ENCODE measurements around the gene KCNJ15. TPM values are rescaled to one million over a fixed set of nuclear protein-coding genes. Genes with fewer than 3 reads are reported as not detected.
"Not testable (repeated sequence)": the region's sequence is repeated elsewhere in the genome, so short reads cannot be mapped to it uniquely, and the experiment has no call there.

The KCNJ15 gene
- total RNA-seq, 1 donor from 2014 or later = 0.97 TPM

- Mint-ChIP-seq H3K27me3 (ENCODE audit: unreplicated experiment) (no peaks in the 10 kb centered on the region), H3K27ac (ENCODE audit: unreplicated experiment) (no peak overlapping the region), H3K4me1 (ENCODE audit: unreplicated experiment) (no peaks in the 10 kb centered on the region), H3K9me3 (ENCODE audit: unreplicated experiment) (no peaks in the 10 kb centered on the region), H3K4me3 (ENCODE audit: unreplicated experiment) (no peak overlapping the region), H3K36me3 (ENCODE audit: low read depth, unreplicated experiment) (no peaks in the 10 kb centered on the region)
- no peak for DNase-seq (ENCODE audit: low spot score)
- TF ChIP-seq CTCF (IDR thresholded peaks at IDR 0.05; ENCODE audit: unreplicated experiment) = no peak
Observed at GRCh38 chr21:38244407-38244787, 12.4 kb upstream of the KCNJ15 start.

- H3K4me3 Mint-ChIP-seq (ENCODE audit: unreplicated experiment) = no peak overlapping the region
- no peaks in the 10 kb centered on the region for H3K9me3 Mint-ChIP-seq (ENCODE audit: unreplicated experiment)
- no peaks in the 10 kb centered on the region for H3K36me3 Mint-ChIP-seq (ENCODE audit: low read depth, unreplicated experiment)
- no peak for DNase-seq (ENCODE audit: low spot score)
- no peaks in the 10 kb centered on the region for H3K4me1 Mint-ChIP-seq (ENCODE audit: unreplicated experiment)
- TF ChIP-seq CTCF (IDR thresholded peaks at IDR 0.05; ENCODE audit: unreplicated experiment) = no peak
- no peak overlapping the region for H3K27ac Mint-ChIP-seq (ENCODE audit: unreplicated experiment)
- H3K27me3 Mint-ChIP-seq (ENCODE audit: unreplicated experiment) = no peaks in the 10 kb centered on the region
Observed at GRCh38 chr21:38244885-38245869, 11.6 kb upstream of the KCNJ15 start.

- no peak overlapping the region for H3K4me3 Mint-ChIP-seq (ENCODE audit: unreplicated experiment)
- no peaks in the 10 kb centered on the region for H3K4me1 Mint-ChIP-seq (ENCODE audit: unreplicated experiment)
- TF ChIP-seq CTCF (IDR thresholded peaks at IDR 0.05; ENCODE audit: unreplicated experiment) = no peak
Observed at GRCh38 chr21:38246511-38246910, 10.3 kb upstream of the KCNJ15 start.

GRCh38 chr21:38247054-38247453, 9.7 kb upstream of the KCNJ15 start:
- not testable (repeated sequence) for H3K27ac Mint-ChIP-seq (ENCODE audit: unreplicated experiment); H3K4me3 Mint-ChIP-seq (ENCODE audit: unreplicated experiment); DNase-seq (ENCODE audit: low spot score); H3K27me3 Mint-ChIP-seq (ENCODE audit: unreplicated experiment); H3K36me3 Mint-ChIP-seq (ENCODE audit: low read depth, unreplicated experiment); H3K4me1 Mint-ChIP-seq (ENCODE audit: unreplicated experiment); H3K9me3 Mint-ChIP-seq (ENCODE audit: unreplicated experiment)

More at GRCh38 chr21:38246511-38246910, 10.3 kb upstream of the KCNJ15 start:
- no peak overlapping the region for H3K27ac Mint-ChIP-seq (ENCODE audit: unreplicated experiment)
- no peaks in the 10 kb centered on the region for H3K9me3 Mint-ChIP-seq (ENCODE audit: unreplicated experiment)
- DNase-seq (ENCODE audit: low spot score) = no peak
- no peaks in the 10 kb centered on the region for H3K36me3 Mint-ChIP-seq (ENCODE audit: low read depth, unreplicated experiment)
- H3K27me3 Mint-ChIP-seq (ENCODE audit: unreplicated experiment) = no peaks in the 10 kb centered on the region

- TF ChIP-seq CTCF (IDR thresholded peaks at IDR 0.05; ENCODE audit: unreplicated experiment) = no peak
Observed at GRCh38 chr21:38247738-38248510, 8.9 kb upstream of the KCNJ15 start.

More at GRCh38 chr21:38247738-38248510, 8.9 kb upstream of the KCNJ15 start:
- Mint-ChIP-seq H3K27ac (ENCODE audit: unreplicated experiment) (no peak overlapping the region), H3K27me3 (ENCODE audit: unreplicated experiment) (no peaks in the 10 kb centered on the region), H3K4me1 (ENCODE audit: unreplicated experiment) (no peaks in the 10 kb centered on the region), H3K9me3 (ENCODE audit: unreplicated experiment) (no peaks in the 10 kb centered on the region), H3K4me3 (ENCODE audit: unreplicated experiment) (no peak overlapping the region), H3K36me3 (ENCODE audit: low read depth, unreplicated experiment) (no peaks in the 10 kb centered on the region)
- no peak for DNase-seq (ENCODE audit: low spot score)

Measured in endothelial cell (in vitro differentiated cells).